ENCODE results near the gene GALNT9. TPM values are rescaled to one million over a fixed set of nuclear protein-coding genes. Genes with fewer than 3 reads are reported as not detected.

The GALNT9 gene
- polyA plus RNA-seq, 3 donors: 7.3 to 12.7 (median 9.6) TPM

- no peak for DNase-seq (ENCODE audit: extremely low read depth in 1 of 11, low read depth in 9 of 11, low spot score in 4 of 11)
Measured at GRCh38 chr12:132165584-132165983, 163.8 kb downstream of the GALNT9 start.

- no peak for DNase-seq (ENCODE audit: extremely low read depth in 1 of 11, low read depth in 9 of 11, low spot score in 4 of 11)
Measured at GRCh38 chr12:132164426-132164825, 165.0 kb downstream of the GALNT9 start.

- no peak for DNase-seq (ENCODE audit: extremely low read depth in 1 of 11, low read depth in 9 of 11, low spot score in 4 of 11)
Measured at GRCh38 chr12:132163911-132164288, 165.5 kb downstream of the GALNT9 start.

GRCh38 chr12:132163041-132163910, 166.1 kb downstream of the GALNT9 start:
- no peak for DNase-seq (ENCODE audit: extremely low read depth in 1 of 11, low read depth in 9 of 11, low spot score in 4 of 11)

- DNase-seq (ENCODE audit: extremely low read depth in 1 of 11, low read depth in 9 of 11, low spot score in 4 of 11): no peak
Measured at GRCh38 chr12:132162508-132163031, 166.8 kb downstream of the GALNT9 start.

- DNase-seq (ENCODE audit: extremely low read depth in 1 of 11, low read depth in 9 of 11, low spot score in 4 of 11): no peak
Measured at GRCh38 chr12:132161796-132162507, 167.4 kb downstream of the GALNT9 start.

GRCh38 chr12:132161036-132161781, 168.2 kb downstream of the GALNT9 start:
- no peak for DNase-seq (ENCODE audit: extremely low read depth in 1 of 11, low read depth in 9 of 11, low spot score in 4 of 11)

GRCh38 chr12:132160601-132161035, 168.8 kb downstream of the GALNT9 start:
- no peak for DNase-seq (ENCODE audit: extremely low read depth in 1 of 11, low read depth in 9 of 11, low spot score in 4 of 11)

GRCh38 chr12:132160016-132160415, 169.4 kb downstream of the GALNT9 start:
- DNase-seq (ENCODE audit: extremely low read depth in 1 of 11, low read depth in 9 of 11, low spot score in 4 of 11): no peak

GRCh38 chr12:132159555-132160003, 169.8 kb downstream of the GALNT9 start:
- DNase-seq (ENCODE audit: extremely low read depth in 1 of 11, low read depth in 9 of 11, low spot score in 4 of 11): no peak

GRCh38 chr12:132158677-132159554, 170.5 kb downstream of the GALNT9 start:
- no peak for DNase-seq (ENCODE audit: extremely low read depth in 1 of 11, low read depth in 9 of 11, low spot score in 4 of 11)

- DNase-seq (ENCODE audit: extremely low read depth in 1 of 11, low read depth in 9 of 11, low spot score in 4 of 11): no peak
Measured at GRCh38 chr12:132157733-132158409, 171.5 kb downstream of the GALNT9 start.

GRCh38 chr12:132156573-132157325, 172.6 kb downstream of the GALNT9 start:
- DNase-seq (ENCODE audit: extremely low read depth in 1 of 11, low read depth in 9 of 11, low spot score in 4 of 11): no peak

- no peak for DNase-seq (ENCODE audit: extremely low read depth in 1 of 11, low read depth in 9 of 11, low spot score in 4 of 11)
Measured at GRCh38 chr12:132155771-132156572, 173.4 kb downstream of the GALNT9 start.

- no peak for DNase-seq (ENCODE audit: extremely low read depth in 1 of 11, low read depth in 9 of 11, low spot score in 4 of 11)
Measured at GRCh38 chr12:132154941-132155770, 174.2 kb downstream of the GALNT9 start.
